Suprapubic skin (tissue), 3 donors: ENCODE measurements around the gene PCSK9.

ENCODE experiments used
- POLR2A ChIP-seq, 2 donors: fragments of 450-650 bp; IDR thresholded peaks; one replicate each; pipeline ENCODE4 v1.6.1; 2017; ENCODE audit warnings: antibody characterized with exemption in 2 of 2, mild to moderate bottlenecking in 2 of 2, moderate library complexity in 2 of 2
- TF ChIP-seq, protein P1 (sequence below), 2 donors: fragments of 200-600 bp in 1 of 2; fragments of 450-650 bp in 1 of 2; sonication (generic) in 1 of 2; IDR thresholded peaks; one replicate each; pipeline ENCODE4 v1.5.1; 2016 to 2019; ENCODE audit warnings: antibody characterized with exemption in 2 of 2, mild to moderate bottlenecking in 1 of 2, moderate library complexity in 1 of 2

DNA sequence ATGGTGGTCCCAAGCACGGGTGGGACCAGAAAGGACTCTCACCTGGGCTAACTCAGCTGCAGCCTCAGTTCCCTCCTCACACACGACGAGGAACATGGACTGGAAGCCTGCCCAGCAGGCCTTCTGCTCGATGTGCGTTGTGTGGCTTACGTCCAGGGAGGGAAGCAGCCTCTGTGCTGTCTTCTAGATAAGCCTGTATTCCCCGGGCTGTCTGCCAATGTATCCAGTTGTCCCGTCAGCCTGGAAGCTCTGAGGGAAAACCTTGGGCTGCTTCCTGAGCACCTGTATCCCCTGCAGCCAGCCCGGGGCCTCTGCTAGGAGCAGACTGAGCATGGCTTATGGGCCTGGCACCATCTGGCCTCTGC is 10.5 kb downstream of the PCSK9 start:
- no peak for TF ChIP-seq POLR2A (IDR thresholded peaks at IDR 0.05)
- TF ChIP-seq, protein P1, sequence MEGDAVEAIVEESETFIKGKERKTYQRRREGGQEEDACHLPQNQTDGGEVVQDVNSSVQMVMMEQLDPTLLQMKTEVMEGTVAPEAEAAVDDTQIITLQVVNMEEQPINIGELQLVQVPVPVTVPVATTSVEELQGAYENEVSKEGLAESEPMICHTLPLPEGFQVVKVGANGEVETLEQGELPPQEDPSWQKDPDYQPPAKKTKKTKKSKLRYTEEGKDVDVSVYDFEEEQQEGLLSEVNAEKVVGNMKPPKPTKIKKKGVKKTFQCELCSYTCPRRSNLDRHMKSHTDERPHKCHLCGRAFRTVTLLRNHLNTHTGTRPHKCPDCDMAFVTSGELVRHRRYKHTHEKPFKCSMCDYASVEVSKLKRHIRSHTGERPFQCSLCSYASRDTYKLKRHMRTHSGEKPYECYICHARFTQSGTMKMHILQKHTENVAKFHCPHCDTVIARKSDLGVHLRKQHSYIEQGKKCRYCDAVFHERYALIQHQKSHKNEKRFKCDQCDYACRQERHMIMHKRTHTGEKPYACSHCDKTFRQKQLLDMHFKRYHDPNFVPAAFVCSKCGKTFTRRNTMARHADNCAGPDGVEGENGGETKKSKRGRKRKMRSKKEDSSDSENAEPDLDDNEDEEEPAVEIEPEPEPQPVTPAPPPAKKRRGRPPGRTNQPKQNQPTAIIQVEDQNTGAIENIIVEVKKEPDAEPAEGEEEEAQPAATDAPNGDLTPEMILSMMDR (IDR thresholded peaks at IDR 0.05), result no peak
